Left renal cortex interstitium (tissue), 4 donors: ENCODE data around the gene CIC. TPM values are rescaled to one million over a fixed set of nuclear protein-coding genes. Genes with fewer than 3 reads are reported as not detected.

Experiments
- DNase-seq, 4 donors: peaks; one replicate each; pipeline ENCODE4 v3.0.0-alpha.2; 2013; ENCODE audit warnings: low read depth in 4 of 4, low spot score in 2 of 4, missing footprints in 1 of 4
- polyA plus RNA-seq, 4 donors: library from polyadenylated mRNA; unstranded; fragments of 120-200 nt; gene quantifications; one replicate each; pipeline ENCODE4 v1.2.1, GENCODE V29; 2013; ENCODE audit not compliant: insufficient read length in 4 of 4

The CIC gene
- 10 to 100 TPM; 35.5 to 77.9 (median 61.9) TPM for polyA plus RNA-seq

DNA sequence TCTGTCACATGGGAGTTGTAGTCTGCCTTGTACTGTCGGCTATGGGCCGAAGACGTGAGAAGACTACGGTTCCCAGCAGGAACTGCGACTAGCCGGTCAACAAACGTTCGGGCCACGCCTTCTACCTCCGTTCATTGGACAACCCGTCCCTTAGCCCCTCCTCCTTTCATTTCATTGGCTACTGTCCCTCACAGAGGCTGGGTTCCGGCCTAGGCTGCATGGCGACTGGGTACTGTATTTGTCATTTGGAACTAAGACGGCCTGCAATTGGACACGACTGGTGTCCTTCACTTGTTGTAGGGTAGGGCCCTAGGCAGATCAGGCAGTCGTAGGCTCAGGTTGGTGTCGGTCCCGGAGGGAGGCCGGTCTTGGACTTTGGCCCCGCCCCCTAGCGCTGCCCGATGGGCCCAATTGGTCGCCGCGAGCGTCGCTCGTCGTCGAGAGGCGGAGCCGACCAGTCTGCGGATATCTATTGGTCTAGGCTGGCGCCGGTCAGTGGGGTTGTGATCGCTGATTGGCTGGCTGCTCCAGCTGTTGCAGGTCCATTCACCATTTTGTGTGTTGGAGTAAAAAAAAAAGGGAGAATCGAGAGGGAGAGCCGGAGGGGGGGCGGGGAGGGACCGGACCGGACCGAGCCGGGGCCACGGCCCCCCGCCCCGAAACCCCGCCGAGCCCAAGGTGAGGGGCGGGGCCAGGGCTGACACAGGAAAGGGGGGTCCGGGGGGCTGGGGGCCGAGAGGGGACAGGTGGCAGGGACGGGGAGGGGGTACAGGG is at the start of gene CIC:
Gene CIC (plus strand): TSS at position 549 of the 774 bp plus-strand sequence. CDS start 2,532 bp downstream, outside the sequence.
- DNase-seq = peak; percentile 100

DNA sequence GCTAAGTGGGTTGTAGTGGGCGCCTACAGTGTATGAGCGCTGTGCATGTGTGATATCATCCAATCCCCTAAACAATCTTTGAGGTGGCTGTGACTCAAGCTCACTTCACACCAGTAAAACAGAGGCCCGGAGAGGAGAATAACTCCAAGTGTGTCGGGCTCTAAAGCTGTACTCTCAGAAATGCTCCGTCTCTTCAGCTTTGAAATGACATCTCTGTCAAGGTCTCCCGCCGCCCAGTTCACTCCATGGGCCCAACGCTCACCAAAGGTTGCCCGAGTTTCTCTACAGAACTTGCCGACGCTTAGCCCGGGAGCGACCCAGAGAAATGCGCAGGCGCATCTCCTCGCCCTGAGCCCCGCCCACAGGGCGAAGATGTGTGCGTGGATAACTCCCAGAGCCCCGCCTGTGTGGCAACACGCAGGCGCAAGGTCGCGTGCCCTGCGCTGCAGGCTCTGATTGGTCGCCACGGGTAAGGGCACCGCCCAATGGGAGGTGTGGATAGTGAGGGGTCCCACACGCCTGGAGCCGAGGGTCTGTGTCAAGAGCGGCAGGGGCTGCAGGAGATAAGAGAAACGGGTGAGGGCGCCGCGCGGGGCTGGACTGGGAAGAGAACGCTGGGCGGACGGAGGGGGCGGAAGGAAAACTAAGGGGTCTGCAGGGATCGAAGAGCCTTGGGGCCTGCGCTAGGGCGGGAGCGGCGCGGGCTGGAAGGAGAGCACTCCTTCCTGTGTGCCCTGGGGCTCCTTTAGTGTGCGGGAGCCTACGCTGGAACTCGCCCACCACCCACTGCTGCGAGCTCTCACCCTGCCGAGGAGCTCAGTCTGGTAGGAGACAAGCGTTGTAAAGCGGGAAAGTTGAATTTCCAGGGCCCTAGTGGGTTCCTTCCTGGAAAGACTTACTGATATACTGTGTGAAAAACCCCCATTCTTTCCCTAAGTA is 49.0 kb upstream of the CIC start, which contains the start of gene ZNF526:
Gene ZNF526 (plus strand): TSS at position 501 of the 939 bp plus-strand sequence. CDS start 4,092 bp downstream, outside the sequence.
- peak; percentile 89 to 97 (median 94) for DNase-seq

DNA sequence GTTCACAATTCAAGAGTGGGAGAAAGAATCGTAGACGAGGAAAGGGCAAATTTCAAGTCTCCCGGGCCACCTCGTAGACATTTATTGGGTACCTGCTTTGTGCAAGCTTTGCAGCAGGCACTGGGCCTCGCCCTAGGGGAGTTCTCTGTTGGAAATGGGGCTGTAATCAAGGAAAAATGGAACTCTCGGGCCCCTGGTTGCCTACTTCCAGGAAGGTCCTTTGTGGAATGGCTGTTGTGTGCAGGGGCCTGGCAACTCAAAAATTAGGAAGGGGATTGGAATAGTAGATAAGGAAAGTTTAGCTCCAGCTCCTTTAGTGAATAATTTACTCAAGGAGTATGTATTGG is 48.3 kb upstream of the CIC start:
- DNase-seq = no peak

DNA sequence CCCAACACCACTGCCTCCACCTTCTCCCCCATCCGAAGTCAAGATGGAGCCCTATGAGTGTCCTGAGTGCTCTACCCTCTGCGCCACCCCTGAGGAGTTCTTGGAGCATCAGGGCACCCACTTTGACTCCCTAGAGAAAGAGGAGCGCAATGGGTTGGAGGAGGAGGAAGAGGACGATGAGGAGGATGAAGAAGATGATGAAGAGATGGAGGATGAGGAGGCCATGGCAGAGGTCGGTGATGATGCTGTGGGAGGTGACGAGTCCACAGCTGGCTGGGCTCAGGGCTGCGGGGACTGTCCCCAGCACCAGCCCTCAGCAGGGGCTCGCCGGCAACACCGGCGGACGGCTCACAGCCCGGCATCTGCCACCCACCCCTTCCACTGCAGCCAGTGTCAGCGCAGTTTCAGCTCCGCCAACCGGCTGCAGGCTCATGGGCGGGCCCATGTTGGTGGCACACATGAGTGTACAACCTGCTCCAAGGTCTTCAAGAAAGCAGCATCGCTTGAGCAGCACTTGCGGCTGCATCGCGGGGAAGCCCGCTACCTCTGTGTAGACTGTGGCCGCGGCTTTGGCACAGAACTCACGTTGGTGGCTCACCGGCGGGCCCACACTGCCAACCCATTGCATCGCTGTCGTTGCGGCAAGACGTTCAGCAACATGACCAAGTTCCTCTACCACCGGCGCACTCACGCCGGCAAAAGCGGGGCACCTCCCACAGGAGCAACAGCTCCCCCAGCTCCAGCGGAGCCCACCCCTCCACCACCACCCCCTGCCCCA is 43.9 kb upstream of the CIC start:
- no peak for DNase-seq

DNA sequence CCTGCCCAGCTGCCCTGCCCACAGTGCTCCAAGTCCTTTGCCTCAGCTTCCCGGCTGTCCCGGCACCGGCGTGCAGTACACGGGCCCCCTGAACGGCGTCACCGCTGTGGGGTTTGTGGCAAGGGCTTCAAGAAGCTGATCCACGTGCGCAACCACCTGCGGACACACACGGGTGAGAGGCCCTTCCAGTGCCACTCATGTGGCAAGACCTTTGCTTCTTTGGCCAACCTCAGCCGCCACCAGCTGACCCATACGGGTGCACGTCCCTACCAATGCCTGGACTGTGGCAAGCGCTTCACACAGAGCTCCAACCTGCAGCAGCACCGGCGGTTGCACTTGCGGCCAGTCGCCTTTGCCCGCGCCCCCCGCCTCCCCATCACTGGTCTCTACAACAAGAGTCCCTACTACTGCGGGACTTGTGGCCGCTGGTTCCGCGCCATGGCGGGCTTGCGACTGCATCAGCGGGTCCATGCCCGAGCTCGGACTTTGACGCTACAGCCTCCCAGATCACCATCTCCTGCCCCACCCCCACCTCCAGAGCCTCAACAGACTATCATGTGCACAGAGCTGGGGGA is 43.2 kb upstream of the CIC start:
- no peak for DNase-seq

DNA sequence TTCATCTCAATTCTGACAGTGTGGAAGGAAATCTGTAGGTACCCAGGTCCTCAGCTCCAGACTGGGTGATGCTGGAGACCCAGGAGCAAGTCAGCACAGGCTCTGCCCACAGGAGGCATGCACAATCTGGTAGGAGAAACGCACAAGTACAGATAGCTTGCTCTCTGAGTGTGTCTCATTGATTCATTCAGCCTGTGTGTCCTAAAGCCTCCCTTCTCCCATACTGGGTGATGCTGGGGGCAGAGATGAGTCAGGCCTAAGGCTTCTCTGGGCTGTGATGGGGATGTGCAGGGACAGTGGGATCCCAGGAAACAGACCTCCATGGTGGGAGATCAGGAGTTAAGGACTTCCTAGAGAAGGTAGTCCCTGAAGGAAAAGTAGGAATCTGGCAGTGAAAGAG is 42.2 kb upstream of the CIC start:
- no peak for DNase-seq

DNA sequence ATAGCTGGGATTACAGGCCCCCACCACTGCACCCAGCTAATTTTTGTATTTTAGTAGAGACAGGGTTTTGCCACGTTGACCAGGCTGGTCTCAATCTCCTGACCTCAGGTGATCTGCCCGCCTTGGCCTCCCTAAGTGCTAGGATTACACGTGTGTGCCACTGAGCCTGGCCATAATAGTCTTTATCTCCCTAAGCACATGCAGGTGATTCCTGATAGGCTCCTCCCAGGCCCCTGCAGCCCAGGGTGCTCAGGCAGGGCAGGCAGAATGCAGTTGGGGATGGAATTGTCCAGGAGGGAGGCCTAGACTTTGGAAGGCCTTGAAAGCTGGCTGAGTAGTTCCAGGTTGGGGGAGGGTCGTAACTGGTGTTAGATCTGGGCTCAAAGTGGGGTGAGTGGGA is 40.4 kb upstream of the CIC start:
- DNase-seq = no peak

DNA sequence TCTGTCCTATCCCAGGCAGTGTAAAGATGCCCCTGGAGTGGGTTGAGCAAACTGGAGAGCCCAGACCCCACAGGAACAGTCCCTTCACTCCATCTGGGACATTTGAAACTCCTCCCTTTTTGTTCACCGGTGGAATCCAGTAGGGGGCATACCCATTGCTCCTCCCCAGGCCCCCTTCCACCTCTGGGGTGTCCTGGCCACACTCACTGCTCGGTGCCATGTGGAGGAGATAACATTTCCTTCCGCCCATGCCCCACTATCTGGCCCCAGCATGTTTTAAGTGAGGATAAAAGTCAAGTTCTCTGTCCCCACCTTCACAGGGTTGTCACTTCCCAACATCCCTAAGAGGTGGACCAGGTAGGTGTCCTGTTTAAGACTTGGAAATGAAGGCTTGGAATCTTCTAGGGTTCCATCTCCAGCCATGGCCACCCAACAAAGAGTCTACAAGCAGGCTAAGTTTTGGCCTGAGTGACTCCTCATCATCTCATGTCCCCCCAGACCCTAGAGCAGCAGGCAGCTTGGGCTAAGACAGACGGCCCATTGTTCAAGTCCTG is 39.7 kb upstream of the CIC start:
- DNase-seq = no peak

DNA sequence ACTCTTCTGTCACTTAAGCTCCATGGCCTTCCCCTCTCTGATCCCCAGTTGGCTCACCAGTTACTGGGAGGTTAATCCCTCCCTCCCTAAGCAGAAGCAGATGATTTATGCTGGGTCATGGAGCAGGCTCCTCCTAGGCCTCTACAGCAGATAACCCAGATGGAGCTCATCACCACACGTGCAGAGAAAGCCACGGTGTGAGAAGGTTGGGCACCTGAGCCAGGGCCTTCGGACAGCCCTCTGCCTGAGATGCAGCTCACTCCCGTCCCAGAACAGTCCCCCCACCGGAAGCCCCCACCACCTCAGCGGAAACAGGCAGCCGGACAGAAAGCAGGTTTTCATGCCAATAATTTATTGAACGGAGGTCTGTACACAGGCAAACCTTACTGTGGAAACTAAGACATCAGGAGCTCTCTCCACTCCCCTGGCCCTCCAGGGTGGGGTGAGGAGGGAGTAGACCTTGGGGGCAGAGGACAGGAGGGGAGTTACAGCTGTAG is 39.1 kb upstream of the CIC start:
- DNase-seq = no peak

DNA sequence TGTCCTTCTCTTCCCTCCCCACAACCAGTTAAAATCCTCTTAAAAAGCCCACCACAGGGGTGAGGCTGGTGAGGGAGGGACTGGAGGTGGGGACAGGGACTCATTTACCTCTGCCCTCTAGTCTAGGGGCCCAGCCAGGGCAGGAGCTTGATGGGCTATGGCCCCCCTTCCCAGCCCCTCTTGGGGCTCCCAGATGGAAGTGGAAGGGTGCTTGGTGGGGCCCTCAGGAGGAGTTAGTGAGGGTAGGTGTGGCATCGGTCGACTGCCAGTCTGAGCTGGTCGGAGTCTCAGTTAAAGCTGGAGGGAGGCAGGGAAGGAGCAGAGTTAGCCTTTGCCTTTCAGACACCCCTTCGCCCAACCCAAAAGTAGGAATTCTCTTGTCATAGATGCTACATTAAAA is 38.5 kb upstream of the CIC start:
- DNase-seq = no peak

DNA sequence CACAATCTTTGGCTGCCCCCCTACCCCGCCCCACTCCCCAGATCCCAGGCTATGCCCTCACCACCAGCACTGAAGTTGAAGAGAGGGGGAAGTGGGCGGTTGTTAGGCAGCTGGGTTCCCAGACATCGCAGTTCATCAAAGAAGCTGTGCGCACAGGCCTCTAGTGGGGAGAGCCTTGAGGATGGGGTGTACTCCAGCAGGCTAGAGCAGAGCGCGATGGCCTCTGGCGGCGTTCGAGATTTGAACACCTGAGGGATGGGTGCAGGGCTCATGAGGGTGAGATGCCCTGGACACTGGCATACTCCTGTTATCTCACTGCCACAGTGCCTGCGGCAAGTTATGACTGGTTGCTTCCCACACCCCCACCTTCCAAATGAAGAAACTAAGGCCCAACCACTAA is 36.6 kb upstream of the CIC start:
- DNase-seq = no peak

DNA sequence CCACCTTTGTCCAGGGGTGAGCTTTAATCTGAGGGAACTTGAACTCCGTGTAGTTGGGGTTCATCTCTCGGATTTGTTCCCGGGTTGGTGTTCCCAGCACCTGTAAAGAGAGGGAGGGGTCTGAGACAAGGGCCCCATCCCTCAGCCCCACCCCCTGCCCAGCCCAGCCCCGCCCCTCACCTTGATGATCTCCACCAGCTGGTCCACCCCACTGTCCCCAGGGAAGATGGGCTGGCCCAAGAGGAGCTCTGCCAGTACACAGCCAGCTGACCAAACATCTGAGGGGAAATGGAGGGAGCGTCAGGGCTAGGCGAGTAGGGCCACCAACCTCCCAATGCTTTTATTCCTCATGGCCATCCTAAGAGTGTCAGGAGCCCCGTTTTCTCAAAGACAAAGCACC is 35.9 kb upstream of the CIC start:
- no peak for DNase-seq

DNA sequence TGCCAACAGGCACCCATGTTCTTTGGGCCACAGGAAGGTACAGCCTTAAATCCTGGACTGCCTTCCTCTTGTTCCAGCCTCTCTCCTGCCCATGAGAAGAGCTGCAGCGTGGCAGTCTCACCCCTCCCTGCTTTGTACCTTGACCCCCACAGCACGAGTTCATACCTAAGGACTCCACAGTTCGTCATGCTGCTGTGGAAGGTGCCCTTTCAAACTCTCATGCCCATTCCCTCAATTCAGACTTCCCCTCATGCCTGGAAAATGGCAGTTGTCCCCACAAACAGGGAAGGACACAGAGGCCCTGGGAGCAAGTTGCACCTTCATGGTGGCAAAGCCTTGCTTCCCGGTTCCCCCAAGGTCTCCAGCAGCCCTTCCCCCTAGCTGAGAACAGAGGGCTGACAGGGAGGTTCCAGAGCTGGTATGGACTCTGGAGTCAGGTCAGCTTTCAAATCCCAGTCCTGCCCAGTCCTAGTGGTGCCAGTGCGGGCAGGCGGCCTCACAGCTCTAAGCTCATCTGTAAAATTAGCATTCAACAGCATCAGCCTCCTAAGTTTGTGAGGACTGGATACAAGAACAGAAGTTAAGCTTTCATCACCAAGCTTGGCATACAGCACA is 35.3 kb upstream of the CIC start:
- DNase-seq = no peak

DNA sequence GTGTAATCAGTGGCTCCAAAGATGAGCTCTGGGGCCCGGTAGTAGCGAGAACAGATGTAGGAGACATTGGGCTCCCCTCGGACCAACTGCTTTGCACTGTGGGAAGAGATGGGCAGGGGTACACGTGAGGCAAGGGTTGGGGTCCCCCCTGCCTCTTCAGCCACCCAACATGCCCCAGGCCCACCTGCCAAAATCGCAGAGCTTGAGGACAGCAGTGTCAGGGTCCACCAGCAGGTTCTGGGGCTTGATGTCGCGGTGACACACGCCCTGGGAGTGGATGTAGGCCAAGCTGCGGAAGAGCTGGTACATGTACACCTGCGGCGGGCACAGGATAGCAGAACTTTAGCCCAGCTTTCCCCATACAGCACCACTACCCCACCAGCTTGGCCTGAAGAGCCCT is 34.7 kb upstream of the CIC start:
- no peak for DNase-seq

DNA sequence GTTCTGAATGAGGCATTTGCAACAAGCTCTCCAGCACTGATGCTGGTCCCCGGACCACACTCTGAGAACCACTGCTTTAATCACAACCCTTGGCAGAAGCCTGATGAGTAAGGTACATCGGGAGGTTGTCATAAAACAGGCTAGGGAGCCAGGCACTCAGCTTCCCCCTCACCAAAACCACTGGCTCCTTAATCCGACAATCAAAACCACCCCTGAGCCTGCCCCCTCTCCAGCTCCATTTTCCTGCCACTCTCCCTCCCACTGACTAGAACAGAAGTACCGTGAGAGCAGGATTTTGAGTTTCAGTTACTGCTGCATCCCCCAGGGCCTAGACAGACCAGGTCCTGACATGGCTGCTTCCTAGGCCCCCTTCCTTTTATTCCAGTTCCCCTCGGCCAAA is 33.9 kb upstream of the CIC start:
- no peak for DNase-seq

DNA sequence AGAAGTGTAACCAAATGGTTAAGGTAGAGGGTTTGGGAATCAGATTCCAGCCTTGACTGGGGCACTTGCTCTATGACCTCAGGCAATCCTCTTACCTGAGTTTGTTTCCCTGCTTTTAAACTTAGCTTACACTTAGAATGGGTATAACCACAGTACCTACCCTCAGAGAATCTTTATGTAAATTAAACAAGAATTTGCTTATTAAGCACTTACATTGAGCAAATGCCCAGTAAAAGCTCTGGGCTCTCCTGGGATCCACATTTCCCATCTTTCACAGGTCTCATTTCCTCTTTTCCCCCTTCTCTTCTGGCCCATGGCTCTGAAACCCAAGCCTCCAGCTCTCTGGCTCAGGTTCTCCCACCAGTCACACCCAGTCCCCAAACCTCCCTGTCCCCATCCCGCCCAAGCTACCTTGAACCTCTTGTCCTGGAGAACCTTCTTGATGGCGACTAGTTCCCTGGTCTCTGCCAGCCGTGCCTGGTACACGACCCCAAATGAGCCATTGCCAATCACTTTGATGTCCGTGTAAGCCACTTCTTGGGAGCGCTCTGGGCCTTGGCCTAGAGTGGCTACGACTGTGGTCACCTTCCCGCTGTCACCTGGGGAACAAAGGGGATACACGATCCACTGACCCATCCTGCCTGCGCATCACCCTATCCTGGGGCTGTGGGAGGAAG is 29.4 kb upstream of the CIC start:
- no peak for DNase-seq

DNA sequence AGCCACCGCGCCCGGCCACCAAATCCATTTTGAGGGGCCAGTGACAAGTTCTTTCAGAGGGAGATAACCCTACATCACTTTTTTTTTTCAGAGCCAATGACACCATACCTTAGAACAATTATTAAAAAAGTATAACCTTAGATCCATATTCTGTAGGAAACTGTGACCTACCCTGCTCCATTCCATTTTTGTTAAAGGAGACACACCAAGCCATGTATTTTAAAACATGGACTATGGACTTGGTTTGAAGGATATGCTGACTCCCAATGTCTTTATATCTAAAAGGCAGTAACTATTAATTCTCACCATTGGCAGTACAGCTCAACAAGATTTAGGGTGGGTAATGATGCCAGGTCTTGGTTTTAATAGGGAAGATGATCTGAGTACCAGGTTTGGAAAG is 27.8 kb upstream of the CIC start:
- DNase-seq = no peak

DNA sequence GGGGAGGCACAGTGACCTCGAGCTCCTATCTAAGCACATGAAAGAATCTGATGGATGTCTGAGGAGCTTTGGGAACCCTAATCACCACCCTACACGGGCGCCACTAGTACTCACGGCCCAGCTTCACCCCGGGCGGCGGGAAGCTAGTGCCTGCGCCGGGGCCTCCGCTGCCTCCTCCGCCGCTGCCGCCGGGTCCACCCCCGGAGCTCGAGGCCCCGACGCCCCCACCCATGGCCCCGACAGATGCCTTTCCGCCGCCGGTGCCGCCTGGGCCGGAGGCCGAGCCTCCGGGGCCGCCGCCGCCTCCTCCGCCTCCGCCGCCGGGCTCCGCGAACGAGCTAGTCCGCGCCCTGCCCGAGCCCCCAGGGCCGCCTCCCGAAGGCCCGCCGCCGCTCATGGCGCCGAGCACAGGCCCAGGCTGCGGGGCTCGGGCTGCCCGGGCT is 27.0 kb upstream of the CIC start:
- no peak for DNase-seq
